Hepatocyte (in vitro differentiated cells): ENCODE measurements around the gene SPACDR. TPM values are rescaled to one million over a fixed set of nuclear protein-coding genes. Genes with fewer than 3 reads are reported as not detected.
A peak's percentile ranks its signal among the peaks of the same experiment; 100 is the strongest.

Source experiments
- DNase-seq: peaks from one replicate; pipeline ENCODE4 v3.0.0-alpha.2; 2016; ENCODE audit warnings: low spot score
- H2AFZ ChIP-seq: fragments of 200-600 bp; sonication (generic); 2 replicates; pipeline ENCODE4 v1.6.0; 2016; ENCODE audit warnings: antibody characterized with exemption, mild to moderate bottlenecking
- H3K27ac ChIP-seq: fragments of 200-600 bp; sonication (generic); 2 replicates; pipeline ENCODE4 v1.5.1; 2016; ENCODE audit warnings: mild to moderate bottlenecking
- H3K27me3 ChIP-seq: fragments of 200-600 bp; sonication (generic); 2 replicates; pipeline ENCODE4 v1.6.1; 2016
- H3K36me3 ChIP-seq: fragments of 200-600 bp; sonication (generic); replicated peaks from 2 replicates; pipeline ENCODE4 v1.5.1; 2016; ENCODE audit warnings: low read depth; ENCODE audit not compliant: insufficient read depth
- H3K4me1 ChIP-seq: fragments of 200-600 bp; sonication (generic); 2 replicates; pipeline ENCODE4 v1.5.1; 2016; ENCODE audit warnings: mild to moderate bottlenecking, moderate library complexity; ENCODE audit not compliant: insufficient read depth
- H3K4me2 ChIP-seq: fragments of 200-600 bp; sonication (generic); 2 replicates; pipeline ENCODE4 v1.6.0; 2016
- H3K4me3 ChIP-seq: fragments of 200-600 bp; sonication (generic); 2 replicates; pipeline ENCODE4 v1.5.1; 2016; ENCODE audit warnings: mild to moderate bottlenecking
- H3K79me2 ChIP-seq: fragments of 200-600 bp; sonication (generic); 2 replicates; pipeline ENCODE4 v1.6.0; 2017; ENCODE audit warnings: mild to moderate bottlenecking
- H3K9me2 ChIP-seq: fragments of 200-600 bp; sonication (generic); replicated peaks from 2 replicates; pipeline ENCODE4 v1.6.0; 2017; ENCODE audit warnings: mild to moderate bottlenecking; ENCODE audit not compliant: insufficient read depth
- H3K9me3 ChIP-seq: fragments of 200-600 bp; sonication (generic); 2 replicates; pipeline ENCODE4 v1.5.1; 2016; ENCODE audit warnings: low read depth, mild to moderate bottlenecking
- H4K20me1 ChIP-seq: fragments of 200-600 bp; sonication (generic); 2 replicates; pipeline ENCODE4 v1.6.0; 2016; ENCODE audit warnings: mild to moderate bottlenecking; ENCODE audit not compliant: insufficient read depth, poor library complexity, severe bottlenecking
- EZH2 ChIP-seq: fragments of 200-600 bp; sonication (generic); IDR thresholded peaks from 2 replicates; pipeline ENCODE4 v1.6.1; 2016; ENCODE audit warnings: antibody characterized with exemption, mild to moderate bottlenecking, borderline replicate concordance
- EZH2phosphoT487 ChIP-seq: fragments of 200-600 bp; sonication (generic); IDR thresholded peaks from one replicate; pipeline ENCODE4 v1.6.1; 2018; ENCODE audit warnings: antibody characterized with exemption, mild to moderate bottlenecking, low read depth, moderate library complexity; ENCODE audit not compliant: unreplicated experiment, severe bottlenecking
- WGBS: methylation state at CpG from one replicate; pipeline ENCODE4 v1.1.6; 2016; ENCODE audit warnings: low lambda C conversion rate; ENCODE audit errors: missing lambda C conversion rate; 5-methylcytosine and 5-hydroxymethylcytosine counted together
- polyA plus RNA-seq: library from polyadenylated mRNA; unstranded; fragments of >200 nt; fragmentation: Nextera tagmentation; extraction: Ambion mirVana; gene quantifications from 2 replicates; pipeline ENCODE4 v1.2.1, GENCODE V29; 2016
- total RNA-seq: library from RNA; depleted of rRNA; stranded (reverse); fragments of >200 nt; gene quantifications from 2 replicates; pipeline ENCODE4 v1.2.3, GENCODE V29; 2014
- TF ChIP-seq, protein P1 (sequence below): fragments of 200-600 bp; sonication (generic); IDR thresholded peaks from 2 replicates; pipeline ENCODE4 v1.5.1; 2016; ENCODE audit warnings: antibody characterized with exemption, mild to moderate bottlenecking; ENCODE audit not compliant: poor library complexity

The SPACDR gene
- total and polyA plus RNA-seq, 2 experiments from 2014 or later, result 0.13 TPM; not detected in 1

DNA sequence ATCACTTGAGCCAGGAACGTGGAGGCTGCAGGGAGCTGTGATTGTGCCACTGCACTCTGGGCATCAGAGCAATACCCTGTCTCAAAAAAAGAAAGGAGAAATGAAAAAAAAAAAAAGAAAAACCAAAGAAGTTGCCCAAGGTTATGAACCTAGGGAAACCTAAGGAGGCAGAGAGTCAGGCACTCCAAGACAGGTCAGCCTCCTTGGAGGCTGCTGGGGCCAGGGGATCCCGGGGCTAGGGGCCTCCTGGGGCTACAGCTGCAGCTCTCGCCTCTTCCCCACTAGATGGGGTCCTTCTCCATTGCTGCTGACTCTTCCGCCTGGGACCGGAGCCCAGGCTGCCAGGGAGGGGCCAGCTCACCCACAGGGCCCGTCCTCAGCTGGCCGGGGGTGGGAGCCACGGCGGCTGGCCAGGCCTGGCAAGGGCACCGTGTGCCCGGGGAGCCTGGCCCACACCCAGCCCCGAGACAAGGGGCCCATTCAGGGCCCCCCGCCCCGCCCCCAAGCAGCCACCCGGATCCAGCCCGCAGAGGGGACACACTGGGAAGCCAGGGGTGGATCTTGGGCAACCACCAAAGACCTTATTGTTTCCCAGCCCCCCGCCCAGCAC, 1.7 kb upstream of the SPACDR start:
- Histone ChIP-seq H4K20me1 (peaks cover 9% of the 10 kb centered on the region), H3K4me1 (peaks cover 14% of the 10 kb centered on the region)

DNA sequence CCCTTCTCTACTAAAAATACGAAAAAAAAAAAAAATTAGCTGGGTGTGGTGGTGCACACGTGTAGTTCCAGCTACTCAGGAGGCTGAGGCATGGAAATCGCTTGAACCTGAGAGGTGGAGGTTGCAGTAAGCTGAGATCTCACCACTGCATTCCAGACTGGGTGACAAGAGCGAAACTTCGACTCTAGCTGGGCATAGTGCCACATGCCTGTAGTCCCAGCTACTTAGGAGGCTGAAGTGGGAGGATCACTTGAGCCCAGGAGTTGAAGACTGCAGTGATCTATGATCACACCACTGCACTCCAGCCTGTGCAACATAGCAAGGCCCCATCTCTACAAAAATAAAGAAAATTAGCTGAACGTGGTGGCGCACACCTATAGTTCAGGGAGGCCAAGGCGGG, 1.2 kb upstream of the SPACDR start:
- Histone ChIP-seq H3K9me3 (no peaks in the 10 kb centered on the region), H3K36me3 (no peaks in the 10 kb centered on the region)
- WGBS, result 81% methylated on average over 8 of the region's 8 CpGs

More for the DNA sequence above, 1.7 kb upstream of the SPACDR start:
- no peak overlapping the region for H3K27ac ChIP-seq
- no peak overlapping the region for H2AFZ ChIP-seq
- peak overlapping the region; percentile 52 for H3K4me2 ChIP-seq
- no peaks in the 10 kb centered on the region for H3K27me3 ChIP-seq
- H3K9me3 ChIP-seq, result no peaks in the 10 kb centered on the region
- 30% methylated on average over 5 of the region's 17 CpGs for WGBS
- no peaks in the 10 kb centered on the region for H3K79me2 ChIP-seq
- peak; percentile 83 for DNase-seq
- no peaks in the 10 kb centered on the region for H3K9me2 ChIP-seq
- H3K36me3 ChIP-seq, result no peaks in the 10 kb centered on the region
- no peak overlapping the region for H3K4me3 ChIP-seq
- TF ChIP-seq EZH2 (no peak), EZH2phosphoT487 (no peak)
- TF ChIP-seq, protein P1, sequence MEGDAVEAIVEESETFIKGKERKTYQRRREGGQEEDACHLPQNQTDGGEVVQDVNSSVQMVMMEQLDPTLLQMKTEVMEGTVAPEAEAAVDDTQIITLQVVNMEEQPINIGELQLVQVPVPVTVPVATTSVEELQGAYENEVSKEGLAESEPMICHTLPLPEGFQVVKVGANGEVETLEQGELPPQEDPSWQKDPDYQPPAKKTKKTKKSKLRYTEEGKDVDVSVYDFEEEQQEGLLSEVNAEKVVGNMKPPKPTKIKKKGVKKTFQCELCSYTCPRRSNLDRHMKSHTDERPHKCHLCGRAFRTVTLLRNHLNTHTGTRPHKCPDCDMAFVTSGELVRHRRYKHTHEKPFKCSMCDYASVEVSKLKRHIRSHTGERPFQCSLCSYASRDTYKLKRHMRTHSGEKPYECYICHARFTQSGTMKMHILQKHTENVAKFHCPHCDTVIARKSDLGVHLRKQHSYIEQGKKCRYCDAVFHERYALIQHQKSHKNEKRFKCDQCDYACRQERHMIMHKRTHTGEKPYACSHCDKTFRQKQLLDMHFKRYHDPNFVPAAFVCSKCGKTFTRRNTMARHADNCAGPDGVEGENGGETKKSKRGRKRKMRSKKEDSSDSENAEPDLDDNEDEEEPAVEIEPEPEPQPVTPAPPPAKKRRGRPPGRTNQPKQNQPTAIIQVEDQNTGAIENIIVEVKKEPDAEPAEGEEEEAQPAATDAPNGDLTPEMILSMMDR, result peak; percentile 64

DNA sequence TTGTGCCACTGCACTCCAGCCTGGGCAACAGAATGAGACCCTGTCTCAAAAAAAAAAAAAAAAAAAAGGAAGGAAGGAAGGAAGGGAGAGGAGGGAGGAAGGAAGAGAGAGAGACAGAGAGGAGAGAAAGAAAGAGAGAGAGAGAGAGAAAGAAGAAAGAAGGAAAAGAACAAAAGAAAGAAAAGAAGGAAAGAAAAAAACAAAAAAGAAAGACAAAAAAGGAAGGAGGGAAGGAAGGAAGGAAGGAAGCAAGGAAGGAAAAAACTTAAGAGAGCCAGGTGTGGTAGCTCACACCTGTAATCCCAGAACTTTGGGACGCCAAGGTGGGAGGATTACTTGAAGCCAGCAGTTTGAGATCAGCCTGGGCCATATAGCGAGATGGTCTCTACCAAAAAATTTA, 731 bp upstream of the SPACDR start:
- Histone ChIP-seq H3K9me2 (no peaks in the 10 kb centered on the region), H3K27me3 (no peaks in the 10 kb centered on the region), H3K27ac (no peak overlapping the region), H3K4me1 (peaks cover 14% of the 10 kb centered on the region), H3K9me3 (no peaks in the 10 kb centered on the region), H2AFZ (no peak overlapping the region), H3K4me3 (no peak overlapping the region), H4K20me1 (peaks cover 4% of the 10 kb centered on the region), H3K4me2 (no peak overlapping the region), H3K79me2 (no peaks in the 10 kb centered on the region), H3K36me3 (no peaks in the 10 kb centered on the region)
- 97% methylated on average over 2 of the region's 2 CpGs for WGBS
- DNase-seq, result no peak
- TF ChIP-seq EZH2 (no peak), EZH2phosphoT487 (no peak)
- TF ChIP-seq, protein P1, result no peak

More for the DNA sequence above, 1.2 kb upstream of the SPACDR start:
- Histone ChIP-seq H2AFZ (no peak overlapping the region), H3K4me3 (no peak overlapping the region), H3K27me3 (no peaks in the 10 kb centered on the region), H3K27ac (no peak overlapping the region), H3K9me2 (no peaks in the 10 kb centered on the region), H3K4me2 (peak overlapping the region; percentile 52), H3K79me2 (no peaks in the 10 kb centered on the region), H3K4me1 (peaks cover 14% of the 10 kb centered on the region), H4K20me1 (peaks cover 7% of the 10 kb centered on the region)
- TF ChIP-seq EZH2phosphoT487 (no peak), EZH2 (no peak)
- TF ChIP-seq, protein P1, result no peak
- DNase-seq, result no peak

DNA sequence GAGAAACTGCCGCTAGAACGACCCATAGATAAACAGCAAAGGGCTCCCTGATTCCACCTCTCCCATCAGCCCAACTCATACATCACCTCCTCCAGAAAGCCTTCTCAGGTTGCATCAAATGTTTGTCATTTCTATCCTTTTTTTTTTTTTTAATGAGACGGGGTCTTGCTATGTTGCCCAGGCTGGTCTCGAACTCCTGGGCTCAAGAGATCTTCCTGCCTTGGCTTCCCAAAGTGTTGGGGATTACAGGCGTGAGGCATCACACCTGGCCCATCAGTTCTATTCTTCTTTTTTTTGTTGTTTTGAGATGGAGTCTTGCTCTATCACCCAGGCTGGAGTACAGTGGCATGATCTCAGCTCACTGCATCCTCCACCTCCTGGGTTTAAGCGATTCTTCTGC, 7.0 kb downstream of the SPACDR start:
- no peaks in the 10 kb centered on the region for H4K20me1 ChIP-seq
- WGBS, result 90% methylated on average over 6 of the region's 6 CpGs
- no peaks in the 10 kb centered on the region for H3K4me1 ChIP-seq
- no peaks in the 10 kb centered on the region for H3K27me3 ChIP-seq
- no peak for DNase-seq
- no peaks in the 10 kb centered on the region for H3K79me2 ChIP-seq
- no peak overlapping the region for H3K4me3 ChIP-seq
- H2AFZ ChIP-seq, result no peak overlapping the region
- TF ChIP-seq EZH2phosphoT487 (no peak), EZH2 (no peak)
- TF ChIP-seq, protein P1, result no peak
- no peaks in the 10 kb centered on the region for H3K36me3 ChIP-seq
- no peaks in the 10 kb centered on the region for H3K9me2 ChIP-seq
- no peaks in the 10 kb centered on the region for H3K9me3 ChIP-seq
- no peak overlapping the region for H3K4me2 ChIP-seq
- no peak overlapping the region for H3K27ac ChIP-seq
